ENCODE results near the gene PDF.
"Not testable (repeated sequence)": the region's sequence is repeated elsewhere in the genome, so short reads cannot be mapped to it uniquely, and the experiment has no call there.

Gene PDF

DNA sequence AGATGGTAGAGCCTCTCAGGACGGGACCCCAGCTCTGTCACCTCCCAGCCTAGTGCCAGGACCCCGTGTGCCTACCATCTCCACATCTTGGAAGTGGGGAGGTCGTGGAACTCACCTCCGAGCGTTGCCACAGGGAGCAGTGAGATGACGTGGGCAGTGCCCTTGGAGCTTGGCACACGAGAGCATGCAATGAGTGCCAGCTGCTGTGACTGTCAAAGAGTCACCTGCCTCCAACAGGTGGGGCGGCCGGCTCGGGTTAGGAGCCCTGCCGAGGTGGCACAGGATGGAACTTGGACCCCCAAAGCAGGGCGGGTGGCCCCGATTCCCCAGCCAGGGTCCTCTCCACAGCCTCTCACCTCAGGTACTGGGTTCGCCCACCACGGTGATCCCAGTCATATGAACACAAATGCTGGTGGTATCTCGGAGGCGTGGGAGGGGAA, 13.8 kb downstream of the PDF start:
- DNase-seq (ENCODE audit: low read depth), result no peak

DNA sequence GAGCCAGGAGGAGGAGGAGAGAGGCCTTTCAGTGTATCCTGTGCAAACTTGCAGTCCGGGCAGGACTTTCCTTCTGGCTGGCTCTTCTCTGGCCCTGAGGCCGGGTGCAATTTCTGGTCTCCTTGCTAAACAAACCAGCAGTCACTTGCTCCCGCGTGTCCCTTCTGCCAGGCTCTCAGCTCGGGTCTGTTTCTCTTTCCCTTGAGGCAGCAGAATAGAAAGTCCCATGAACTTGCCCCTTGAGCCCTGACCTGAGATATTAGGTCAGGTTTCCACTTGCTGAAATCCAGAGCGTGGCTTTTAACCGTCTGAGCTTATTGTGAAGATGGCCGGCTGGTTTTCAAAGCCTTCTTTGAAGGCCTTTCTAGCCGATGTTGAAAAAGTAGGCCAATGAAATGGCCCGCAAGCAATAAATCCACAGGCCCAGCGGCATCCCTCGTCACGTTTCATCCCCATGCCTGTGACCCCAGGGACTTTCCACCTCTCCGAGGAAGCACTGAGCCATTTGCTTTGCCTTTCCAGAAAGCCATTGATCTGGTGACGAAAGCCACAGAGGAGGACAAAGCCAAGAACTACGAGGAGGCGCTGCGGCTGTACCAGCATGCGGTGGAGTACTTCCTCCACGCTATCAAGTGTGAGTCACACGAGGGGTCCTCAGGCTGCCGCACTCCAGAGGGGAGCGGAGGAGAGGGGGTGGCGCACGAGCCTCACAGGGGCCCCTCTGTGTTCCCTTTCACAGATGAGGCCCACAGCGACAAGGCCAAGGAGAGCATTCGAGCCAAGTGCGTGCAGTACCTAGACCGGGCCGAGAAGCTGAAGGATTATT, 14.7 kb downstream of the PDF start:
- DNase-seq (ENCODE audit: low read depth), result no peak

DNA sequence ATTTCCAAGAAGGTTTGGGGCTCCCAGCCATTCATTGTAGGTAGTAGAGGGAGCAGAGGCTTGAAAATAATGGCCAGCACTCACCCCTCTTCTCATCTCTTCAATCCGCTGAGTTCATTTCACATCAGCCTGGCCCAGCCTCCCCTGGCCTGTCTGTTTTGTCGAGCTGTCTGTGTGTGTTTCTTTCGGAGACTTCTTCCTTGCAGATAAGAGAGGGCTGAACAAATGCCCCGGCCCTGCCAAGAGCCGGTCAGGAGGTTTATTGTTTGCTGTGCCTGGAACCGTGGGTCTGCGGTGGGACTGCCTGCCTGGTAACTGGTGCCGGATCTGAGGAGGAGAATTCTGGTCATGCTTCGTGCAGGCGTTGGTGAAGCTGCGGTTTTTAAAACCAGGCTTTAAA, 15.9 kb downstream of the PDF start:
- no peak for DNase-seq (ENCODE audit: low read depth)

DNA sequence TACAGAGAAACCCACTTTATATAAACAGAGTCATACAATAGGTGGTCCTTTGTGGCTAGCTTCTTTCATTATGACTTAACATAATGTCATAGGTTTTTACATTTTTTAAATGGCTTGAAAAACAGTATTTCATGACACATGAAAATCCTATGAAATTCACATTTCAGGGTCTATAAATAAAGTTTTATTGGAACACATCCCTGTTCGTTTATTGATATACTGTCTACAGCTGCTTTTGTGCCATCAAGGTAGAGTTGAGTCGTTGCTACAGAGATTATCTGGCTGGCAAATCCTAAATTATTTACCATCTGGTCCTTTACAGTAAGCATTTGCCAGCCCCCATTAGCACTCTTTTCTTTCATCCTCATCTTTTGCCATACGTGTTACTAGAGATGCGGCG, 16.9 kb downstream of the PDF start:
- no peak for DNase-seq (ENCODE audit: low read depth)

DNA sequence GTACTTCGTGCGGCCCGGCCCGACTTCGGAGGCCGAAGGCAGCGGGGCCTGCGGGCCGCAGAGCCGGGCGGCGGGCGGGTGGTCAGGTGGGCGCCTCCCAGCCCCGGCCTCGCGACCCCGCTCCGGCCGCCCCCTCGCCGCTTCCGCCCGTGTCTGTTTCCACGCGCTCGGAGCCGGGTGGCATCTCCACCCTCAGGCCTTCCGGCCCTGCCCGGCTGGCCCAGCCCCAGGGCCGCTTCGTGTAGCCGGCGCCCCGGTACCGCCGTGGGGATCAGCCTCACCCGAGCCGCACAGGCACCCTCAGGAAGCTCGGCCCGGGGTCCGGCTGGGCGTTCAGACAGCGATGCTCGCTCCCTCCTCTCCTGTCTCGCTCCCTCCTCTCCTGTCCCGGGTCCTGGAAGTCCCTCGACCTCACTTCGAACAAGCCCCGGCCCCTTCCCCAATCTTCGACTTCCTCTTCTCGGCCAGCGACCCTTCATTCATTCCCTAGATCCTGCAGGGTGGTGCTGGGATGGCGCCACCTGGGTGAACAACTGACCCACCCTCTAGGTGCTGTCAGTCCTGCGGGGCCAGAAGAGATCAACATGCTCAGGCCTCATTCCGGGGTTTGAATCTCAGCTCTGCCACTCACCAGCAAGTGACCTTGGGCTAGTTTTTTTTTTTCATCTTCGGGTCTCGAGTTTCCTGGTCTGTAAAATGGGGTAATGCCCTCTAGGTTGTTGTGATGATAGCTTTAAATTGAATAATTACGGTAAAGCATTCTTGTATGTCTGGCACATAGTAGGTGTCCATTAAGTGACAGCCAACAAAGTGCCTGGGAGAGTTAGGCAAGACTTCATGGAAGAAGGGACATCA, 18.6 kb downstream of the PDF start:
- DNase-seq (ENCODE audit: low read depth), result no peak

DNA sequence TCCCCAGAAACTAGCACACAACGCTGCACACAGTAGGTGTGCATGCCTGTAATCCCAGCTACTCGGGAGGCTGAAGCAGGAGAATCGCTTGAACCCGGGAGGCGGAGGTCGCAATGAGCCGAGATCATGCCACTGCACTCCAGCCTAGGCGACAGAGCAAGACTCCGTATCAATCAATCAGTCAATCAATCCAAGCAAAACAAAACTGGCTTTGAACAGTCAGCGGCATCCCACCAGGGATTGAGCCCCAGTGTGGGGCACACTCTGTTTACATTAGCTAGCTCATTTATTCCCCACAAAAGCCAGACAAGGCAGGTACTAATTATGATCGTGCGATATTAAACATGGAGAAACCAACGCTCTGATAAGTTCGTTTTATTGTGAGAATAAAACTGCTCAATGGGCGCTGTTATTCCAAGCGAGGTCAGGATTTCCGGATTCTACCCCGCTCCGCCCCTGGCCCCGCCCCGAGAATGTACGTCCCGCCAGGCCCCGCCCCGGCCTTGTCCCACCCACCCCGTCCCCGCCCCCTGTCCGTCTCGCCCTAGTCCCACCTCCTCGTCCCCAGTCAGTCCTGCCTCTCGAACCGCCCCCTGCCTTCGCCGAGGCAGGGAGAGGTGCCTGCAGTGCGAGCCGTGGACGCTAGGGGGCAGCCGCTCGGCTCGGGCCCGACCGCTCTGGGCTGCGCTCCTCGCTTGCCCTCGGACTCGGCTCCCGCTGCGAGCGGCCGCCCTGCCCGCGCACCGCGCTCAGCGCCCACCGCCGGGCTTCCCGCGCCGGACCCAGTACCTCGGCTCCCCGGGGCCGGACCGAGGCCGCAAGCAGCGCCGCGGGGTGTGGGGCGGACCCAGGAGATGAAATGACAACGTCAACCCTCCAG, 19.5 kb downstream of the PDF start, which contains the start of gene VPS4A:
Gene VPS4A (plus strand): TSS at position 698 of the 880 bp plus-strand sequence. CDS start 162 bp downstream, at position 860.
- DNase-seq (ENCODE audit: low read depth), result peak; percentile 97

DNA sequence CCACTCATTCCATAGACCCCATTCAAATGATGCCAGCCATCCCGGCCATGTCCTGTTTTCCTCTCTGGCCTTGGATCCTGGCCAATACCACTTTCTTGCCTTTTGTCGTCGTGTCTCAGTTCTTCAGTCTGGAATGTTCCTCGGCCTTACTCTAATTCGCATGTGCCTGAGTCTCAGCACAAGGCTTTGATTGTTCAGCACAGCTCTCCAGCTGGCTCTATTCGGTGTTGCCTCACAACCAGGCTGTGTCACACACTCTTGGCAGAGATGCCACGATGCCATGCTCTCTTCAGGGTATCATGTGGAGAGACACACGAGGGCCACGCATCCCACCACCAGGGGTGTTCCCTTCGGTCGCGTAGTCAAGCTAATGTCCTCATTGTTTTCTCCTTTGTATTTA, 21.1 kb downstream of the PDF start:
- no peak for DNase-seq (ENCODE audit: low read depth)

DNA sequence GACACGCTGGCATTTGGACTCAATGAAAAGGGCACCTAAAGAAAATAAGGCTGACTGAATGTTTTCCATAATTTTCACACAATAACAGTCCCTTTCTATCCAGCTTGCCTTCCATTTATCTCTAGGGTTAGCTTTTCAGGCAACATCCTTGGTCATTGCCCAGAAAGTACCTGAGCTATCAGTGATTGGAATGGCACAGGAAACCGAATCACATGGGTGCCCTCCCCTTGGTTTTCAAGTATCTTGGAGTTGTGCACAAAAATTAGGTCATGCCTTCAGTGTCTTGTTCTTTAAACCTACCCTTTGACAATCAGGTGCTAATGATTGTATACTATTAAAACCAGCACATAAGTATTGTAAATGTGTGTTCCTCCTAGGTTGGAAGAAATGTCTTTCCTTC, 22.5 kb downstream of the PDF start:
- DNase-seq (ENCODE audit: low read depth), result no peak

DNA sequence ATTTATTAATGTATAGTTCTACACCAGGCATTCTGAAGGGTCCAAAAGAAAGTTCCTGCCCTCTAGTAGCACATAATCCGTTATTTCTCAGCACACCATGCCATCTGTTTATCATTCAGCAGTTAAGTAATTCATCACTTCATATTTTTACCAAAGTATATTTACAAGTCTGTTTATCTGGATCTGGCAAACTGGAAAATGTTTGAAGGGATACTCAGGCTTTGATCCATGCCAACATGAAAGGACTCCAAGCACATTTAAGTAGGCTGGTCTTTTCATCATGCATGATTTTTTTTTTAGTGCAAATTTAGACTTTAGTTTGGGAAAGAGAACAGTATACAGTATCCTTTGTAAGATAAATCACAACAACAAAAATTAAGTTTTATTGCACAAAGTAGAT, 23.3 kb downstream of the PDF start:
- DNase-seq (ENCODE audit: low read depth), result no peak

DNA sequence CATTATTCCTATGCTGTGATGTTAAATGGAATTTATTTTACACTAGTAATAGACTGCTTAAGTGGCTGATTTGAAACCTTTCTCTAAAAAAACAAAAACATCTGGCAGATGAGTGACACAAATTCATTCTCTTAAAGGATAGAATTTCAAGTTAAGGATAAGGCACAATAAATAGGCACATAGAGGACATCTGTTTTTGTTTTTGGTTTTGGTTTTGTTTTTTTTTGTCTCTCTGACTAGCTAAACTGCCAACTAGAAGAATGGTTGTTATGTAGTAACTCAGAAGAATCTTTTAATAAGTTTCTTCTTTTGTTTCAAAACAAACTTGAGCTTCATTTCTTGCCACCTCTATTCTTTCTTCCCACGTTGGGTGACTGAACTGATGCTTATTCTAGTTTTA, 24.4 kb downstream of the PDF start:
- DNase-seq (ENCODE audit: low read depth), result no peak

DNA sequence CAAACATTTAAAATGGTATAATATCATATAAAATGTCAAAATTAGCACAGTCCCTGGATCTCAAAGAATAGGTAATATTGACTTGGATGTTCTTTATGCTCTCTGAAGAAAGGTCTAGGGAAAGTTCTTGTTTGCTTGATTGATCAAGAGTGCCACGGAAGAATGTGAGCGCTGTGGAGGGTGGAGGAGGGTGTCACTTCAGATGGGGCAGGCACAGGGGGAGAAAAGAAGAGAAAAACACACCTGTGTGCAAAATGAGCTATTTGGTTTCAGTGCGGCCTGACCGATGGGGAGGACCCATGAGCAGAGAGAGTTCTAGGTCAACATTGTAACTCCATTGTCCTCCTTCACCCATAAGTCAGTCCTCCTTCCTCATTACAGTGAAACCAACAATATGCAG, 28.1 kb downstream of the PDF start:
- DNase-seq (ENCODE audit: low read depth), result no peak

DNA sequence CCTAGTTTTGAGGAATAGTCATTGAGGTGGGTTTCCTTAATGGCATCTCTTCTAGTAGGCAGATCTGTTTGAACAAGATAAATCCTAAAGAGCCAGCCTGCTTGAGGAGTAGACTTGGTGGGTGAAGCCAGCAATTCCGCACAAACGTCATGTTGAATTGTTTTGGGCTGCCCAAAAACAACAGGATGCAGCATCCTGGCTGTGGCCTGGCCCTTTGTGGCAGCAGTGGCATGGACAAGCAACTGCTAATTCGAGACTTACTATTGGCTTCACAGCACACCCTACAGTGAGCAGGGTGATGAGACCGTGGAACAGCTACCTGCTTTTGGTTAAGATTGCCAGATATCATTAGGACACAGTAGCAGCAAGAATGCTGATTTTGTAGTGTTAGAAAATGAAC, 28.5 kb downstream of the PDF start:
- DNase-seq (ENCODE audit: low read depth), result no peak

DNA sequence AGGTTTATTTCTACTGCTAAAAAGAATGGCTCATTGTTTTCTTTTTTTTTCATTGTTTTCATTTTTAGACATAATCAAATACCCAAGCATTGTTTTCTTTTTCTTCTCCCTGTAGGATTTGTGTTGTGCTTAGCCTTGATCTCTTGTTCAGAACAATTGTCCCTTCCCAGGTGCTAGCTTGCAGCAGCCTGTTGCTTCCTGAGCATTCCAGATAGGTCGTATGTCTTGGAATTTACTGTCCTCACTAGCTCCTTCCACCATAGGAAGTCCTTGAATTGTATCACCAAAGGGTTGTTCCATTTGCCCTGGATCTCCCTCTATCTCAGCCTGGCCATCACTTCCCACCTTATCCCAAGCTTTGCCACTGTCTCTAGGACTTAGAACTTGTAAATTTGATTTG, 29.2 kb downstream of the PDF start:
- DNase-seq (ENCODE audit: low read depth), result no peak

DNA sequence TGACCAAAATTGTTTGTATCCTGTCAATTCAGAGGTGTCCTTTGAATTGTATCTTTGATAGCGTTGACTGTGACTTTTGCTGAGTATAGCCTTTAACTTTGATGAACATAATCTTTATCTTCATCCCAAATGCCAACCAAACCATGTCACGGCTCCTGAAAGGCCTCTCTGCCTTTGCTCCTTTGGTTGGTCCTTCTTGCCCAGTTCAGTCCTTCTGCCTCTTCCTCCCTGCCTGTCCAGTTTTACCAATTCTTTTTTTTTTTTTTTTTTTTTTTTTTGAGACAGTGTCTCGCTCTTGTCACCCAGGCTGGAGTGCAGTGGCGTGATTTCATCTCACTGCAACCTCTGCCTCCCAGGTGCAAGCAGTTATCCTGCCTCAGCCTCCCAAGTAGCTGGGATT, 32.1 kb downstream of the PDF start:
- no peak for DNase-seq (ENCODE audit: low read depth)

DNA sequence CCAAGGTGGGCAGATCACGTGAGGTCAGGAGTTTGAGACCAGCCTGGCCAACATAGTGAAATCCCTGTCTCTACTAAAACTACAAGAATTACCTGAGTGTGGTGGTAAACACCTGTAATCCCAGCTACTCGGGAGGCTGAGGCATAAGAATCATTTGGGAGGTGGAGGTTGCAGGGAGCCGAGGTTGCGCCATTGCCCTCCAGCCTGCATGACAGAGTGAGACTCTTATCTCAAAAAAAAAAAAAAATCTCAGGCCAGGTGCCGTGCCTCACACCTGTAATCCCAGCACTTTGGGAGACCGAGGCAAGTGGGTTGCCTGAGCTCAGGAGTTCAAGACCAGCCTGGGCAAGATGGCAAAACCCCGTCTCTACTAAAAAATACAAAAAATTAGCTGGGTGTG, 33.6 kb downstream of the PDF start:
- DNase-seq (ENCODE audit: low read depth), result not testable (repeated sequence)

DNA sequence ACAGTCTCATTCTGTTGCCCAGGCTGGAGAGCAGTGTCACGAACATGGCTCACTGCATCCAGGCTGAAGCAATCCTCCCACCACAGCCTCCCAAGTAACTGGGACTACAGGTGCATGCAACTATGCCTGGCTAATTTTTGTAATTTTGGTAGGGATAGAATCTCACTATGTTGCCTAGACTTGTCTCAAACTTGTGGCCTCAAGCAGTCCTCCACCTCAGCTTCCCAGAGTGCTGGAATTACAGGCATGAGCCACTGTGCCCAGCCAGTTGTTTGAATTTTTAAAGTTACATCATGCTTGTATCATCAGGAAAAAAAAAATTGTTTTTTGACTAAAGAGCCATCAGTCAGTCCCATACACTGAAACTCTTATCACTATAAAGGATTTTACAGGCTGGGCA, 36.3 kb downstream of the PDF start:
- DNase-seq (ENCODE audit: low read depth), result no peak

DNA sequence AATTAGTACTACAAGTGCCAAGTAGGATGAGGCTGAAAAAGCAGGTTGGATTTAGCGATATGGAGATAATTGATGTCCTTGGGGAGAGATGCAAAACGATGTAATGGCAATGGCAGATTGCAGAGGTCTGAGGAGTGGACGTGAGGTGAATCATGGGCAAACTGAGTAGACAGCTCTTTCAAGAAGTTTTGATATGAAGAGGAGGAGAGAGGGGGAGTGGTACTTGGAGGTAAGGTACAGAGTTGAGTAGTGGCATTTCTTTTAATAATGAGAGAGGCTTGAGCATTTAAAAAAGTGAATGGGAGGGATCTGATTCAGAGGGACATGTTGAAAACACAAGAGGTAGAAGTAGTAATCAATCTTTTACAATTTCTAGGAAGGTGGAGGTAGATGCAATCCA, 37.0 kb downstream of the PDF start:
- no peak for DNase-seq (ENCODE audit: low read depth)

DNA sequence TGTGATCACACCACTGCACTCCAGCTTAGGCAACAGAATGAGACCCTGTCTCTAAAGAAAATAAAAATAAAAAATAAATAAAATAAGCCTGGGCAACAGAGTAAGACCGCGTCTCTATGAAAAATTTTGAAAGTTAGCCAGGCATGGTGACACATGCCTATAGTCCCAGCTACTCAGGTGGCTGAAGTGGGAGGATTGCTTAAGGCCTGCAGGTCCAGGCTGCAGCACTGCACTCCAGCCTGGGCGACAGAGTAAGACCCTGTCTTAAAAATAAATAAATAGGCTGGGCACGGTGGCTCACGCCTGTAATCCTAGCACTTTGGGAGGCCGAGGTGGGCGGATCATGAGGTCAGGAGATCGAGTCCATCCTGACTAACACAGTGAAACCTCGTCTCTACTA, 38.7 kb downstream of the PDF start:
- DNase-seq (ENCODE audit: low read depth), result not testable (repeated sequence)

DNA sequence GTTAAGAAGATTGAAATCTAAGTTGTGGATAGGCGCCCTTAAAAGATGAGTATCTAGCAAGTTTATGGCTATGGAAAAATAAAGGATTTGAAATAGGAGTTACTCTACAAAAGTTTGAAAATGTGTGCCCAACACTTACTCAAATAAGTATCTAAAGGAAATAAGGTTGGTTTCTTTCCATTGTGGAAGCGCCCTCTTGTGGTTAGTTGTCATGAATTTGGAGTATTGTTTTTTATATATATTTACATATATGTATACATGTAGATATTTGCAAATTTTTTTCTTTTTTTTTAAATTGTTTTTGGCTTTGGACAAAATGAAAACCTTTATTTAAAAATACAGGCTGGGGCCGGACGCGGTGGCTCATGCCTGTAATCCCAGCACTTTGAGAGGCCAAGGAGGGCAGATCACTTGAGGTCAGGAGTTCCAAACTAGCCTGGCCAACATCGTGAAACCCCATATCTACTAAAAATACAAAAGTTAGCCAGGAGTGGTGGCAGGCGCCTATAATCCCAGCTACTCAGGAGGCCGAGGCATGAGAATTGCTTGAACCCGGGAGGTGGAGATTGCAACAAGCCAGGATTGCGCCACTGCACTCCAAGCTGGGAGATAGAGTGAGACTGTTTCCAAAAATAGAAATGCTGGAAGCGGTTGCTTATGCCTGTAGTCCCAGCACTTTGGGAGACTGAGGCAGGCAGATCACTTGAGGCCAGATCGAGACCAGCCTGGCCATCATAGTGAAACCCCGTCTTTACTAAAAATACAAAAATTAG, 43.3 kb downstream of the PDF start:
- no peak for DNase-seq (ENCODE audit: low read depth)

DNA sequence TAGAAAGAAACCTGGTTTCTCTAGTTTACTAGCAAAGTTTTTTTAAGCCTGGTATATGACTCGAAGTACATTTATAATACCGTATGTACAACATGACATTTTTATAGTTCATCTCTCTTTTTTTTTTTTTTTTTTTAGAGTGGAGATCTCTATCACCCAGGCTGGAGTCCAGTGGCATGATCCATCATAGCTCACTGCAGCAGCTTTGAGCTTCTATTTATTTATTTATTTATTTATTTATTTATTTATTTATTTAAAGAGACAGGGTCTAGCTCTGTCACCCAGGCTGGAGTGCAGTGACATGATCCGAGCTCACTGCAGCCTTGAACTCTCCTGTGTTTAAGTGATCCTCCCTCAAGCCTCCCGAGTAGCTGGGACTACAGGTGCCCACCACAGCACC, 45.1 kb downstream of the PDF start:
- no peak for DNase-seq (ENCODE audit: low read depth)

DNA sequence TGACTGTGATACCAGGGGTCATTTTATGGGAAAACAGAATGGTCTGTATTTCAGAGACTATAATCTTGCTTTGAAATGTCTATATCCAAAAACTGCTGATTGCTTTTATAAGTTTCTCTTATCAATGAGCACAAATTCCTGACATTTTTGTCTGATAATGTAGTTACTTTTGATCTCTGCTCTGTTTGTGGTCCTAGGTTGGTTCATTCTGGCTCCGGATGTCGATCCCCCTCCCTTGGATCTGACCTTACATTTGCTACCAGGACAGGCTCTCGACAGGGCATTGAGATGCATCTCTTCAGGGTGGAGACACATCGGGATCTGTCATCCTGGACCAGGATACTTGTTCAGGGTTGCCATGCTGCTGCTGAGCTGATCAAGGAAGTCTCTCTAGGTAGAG, 46.5 kb downstream of the PDF start:
- no peak for DNase-seq (ENCODE audit: low read depth)

DNA sequence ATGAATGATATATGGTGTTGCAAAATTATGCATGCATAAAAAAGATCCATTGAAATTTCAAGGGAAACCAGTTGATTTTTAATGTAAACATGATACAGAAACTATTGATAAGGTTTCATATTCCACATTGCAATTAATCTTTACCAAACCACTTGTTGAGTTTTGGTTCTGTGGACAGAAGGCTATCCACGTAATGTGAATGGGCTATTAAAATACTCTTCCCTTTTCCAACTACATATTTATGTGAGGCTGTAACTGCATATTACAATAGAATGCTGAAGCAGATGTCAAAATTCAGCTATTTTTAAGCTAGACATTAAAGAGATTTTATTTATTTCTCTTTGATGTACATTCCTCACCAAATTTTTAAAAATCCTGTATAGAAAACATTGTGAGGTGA, 53.0 kb downstream of the PDF start:
- no peak for DNase-seq (ENCODE audit: low read depth)
